Ramos (cell line): ENCODE results near the gene ZFHX3.

Source experiments
- in situ Hi-C: fragments of 300-500 bp; cut with MboI; formaldehyde crosslinking; loops from one replicate; pipeline ENCODE4 v1.14.3; 2022; ENCODE audit warnings: low sequenced_read_pairs; ENCODE audit not compliant: unreplicated experiment

Gene ZFHX3

DNA sequence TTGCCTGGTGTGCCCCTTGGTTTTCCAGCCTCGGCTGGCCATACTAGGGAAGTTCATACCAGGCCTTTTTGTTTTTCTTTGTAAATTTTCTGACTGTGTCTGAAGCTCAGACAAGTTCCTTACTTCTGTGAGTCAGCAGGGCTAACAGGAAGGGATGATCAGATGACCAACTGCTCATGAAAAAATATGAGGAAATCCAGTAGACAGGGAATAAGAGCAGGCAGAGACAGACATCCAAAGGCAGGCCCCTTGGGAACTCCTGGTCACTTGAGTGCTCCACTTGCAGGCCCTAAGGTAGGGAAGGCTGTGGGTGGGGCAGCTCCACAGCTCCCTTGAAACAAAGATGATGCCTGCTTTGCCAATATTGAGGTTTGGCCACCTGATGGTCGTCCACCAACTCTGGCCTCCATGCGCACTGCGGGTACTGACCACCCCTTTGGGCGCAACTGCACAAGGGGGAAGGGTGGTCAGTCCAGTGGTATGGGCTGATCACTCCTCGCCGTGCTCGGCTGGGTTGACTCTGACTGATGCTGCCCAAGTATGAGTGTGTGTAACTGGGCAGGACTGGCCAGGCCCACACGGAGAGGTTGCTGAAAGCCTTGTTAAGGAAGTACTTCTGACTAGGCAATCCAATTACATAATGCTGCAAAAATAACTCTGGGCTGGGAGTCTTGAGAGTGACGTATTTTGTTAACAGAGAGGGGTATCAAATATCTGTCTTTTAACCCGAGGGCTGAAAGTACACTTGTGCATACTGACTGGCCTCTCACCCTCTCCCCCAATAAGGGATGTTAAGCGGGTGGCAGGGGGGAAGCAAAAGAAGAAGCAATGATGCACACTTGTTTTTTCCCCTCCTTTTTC is 20.8 kb upstream of the ZFHX3 start:
- in situ Hi-C loops = no loop called here

DNA sequence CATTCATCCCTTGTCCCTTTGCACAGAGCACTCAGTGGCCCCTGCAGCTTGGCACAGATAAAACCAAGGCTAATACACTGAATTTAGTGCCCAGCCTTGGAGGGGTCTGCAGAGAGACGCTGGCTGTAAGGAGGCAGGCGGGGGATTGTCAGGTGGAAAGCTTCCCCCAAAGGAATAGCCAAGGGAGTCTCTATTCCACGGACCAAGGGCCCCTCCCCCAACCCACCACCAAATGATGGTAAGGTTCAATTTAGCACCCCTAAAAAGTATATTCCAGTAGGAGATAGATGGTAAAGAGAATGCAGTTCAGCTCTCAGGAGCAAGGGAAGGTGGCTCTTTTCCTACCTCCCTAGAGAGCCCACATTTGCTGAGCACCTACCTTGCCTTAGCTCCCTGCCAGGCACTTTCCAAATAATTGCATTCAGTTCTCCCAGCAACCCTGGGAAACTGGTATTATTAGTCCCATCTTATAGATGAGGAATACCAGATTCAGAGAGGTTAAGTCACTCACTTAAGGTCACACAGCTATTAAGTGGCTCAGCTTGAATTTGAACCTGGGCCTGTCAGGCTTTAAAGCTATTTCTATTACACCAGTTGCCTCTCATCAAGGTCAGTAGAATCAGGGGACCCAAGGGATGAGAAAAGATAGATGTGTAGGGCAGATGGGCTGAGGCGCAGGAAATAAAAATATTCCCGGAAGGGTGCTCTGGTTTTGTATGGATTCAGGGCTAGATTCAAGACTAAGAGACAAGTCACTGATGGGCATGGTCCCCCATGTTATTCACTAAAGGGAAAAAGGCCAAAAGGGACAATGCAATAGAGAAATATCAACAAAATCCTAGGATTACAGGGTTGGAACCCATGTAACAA is 20.0 kb upstream of the ZFHX3 start:
- in situ Hi-C loops = no loop called here

DNA sequence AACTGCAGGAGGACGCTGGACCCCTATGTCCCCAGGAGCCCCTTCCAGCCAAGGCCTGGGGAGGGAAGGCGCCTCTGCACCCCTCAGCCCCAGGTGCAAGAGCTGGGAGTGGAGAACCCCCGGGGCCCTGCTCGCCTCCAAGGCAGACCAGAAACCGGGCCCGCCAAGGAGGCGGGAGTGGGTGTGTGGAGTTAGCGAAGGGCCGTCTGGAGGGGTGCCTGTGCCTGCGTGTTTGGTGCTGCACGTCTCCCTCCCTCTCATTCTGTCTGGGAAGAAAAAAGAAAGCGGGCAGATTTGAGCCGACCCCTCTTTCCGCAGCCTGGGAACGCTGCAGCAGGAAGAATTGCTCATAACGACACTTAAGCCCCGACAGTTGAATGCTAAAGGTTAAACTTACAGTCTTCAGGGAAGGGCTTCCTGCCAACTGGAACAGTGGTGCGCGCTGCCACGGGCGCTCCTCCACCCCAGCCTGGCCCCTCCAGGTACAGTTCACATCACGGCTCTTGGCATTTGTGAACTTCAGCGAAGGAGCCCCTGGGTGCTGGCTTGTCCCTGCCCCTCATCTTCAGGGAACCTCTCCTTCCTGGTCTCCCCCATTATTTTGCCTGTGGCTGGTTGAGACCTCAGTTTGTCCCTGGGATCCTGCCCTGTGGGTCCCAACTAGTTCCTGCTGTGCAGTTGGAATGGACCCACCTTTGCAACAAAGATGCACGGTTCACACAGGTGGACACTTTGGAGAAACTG is 19.2 kb upstream of the ZFHX3 start:
- in situ Hi-C loops = no loop called here

DNA sequence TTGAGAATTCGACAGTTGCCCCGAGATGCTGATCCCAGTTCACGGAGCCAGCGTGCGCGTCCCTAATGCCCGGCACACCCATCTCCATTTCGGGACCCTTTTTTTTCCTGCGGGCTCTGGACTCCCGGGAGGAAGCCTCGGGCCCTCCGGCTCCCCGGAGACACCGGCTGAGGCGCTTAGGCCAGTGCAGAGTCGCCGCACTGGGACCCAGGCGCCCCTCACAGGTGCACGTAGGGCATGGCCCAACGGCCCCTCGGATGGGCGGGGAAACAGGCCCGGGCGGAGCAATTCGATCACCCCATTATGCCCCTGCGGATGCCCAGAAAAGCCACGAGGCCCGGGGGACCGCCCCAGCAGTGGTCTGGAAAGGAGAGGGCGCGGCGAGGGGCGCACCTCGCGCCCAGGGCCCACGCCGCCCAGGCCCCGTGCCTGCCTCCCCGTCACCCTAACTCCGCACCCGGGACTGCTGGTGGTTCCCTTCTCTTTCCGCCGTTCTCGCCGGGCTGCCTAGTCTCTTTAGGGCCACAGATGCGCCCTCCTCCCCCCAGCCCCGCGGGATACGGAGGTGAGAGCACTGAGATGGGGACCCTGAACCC is 18.5 kb upstream of the ZFHX3 start:
- in situ Hi-C loops = no loop called here

DNA sequence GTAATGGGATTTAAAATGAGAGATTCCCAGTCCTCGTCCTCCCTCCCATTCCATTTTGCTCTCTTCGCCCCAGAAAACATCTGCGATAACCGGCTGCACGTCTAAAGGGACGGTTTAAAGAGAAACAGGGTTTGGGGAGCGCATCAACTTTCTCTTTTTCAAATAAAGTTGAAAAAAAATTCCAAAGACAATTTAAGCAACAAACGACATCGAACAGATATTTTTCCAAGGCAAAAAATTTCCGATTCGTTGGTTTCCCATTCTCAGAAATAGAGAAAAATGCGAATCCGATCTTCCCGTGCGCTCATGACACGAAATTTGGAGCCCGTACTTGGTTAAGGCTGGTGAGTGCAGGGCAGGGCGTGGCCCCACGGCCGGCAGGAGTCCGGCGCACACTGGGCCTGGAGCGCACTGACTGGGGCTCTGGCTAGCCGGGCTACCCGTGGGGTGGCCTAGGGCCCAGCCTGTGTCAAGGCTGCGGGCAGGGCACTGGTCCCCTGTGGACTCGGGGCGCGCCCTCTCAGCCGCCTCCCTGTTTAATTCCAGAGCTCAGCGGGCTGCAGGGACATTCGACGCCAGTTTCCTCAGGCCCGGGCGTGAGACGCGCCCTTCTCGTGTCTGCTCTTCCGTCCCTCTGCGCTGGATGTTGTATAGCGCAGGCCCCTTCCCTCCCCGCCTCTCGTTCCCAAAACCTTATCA is 17.9 kb upstream of the ZFHX3 start:
- in situ Hi-C loops = no loop called here

DNA sequence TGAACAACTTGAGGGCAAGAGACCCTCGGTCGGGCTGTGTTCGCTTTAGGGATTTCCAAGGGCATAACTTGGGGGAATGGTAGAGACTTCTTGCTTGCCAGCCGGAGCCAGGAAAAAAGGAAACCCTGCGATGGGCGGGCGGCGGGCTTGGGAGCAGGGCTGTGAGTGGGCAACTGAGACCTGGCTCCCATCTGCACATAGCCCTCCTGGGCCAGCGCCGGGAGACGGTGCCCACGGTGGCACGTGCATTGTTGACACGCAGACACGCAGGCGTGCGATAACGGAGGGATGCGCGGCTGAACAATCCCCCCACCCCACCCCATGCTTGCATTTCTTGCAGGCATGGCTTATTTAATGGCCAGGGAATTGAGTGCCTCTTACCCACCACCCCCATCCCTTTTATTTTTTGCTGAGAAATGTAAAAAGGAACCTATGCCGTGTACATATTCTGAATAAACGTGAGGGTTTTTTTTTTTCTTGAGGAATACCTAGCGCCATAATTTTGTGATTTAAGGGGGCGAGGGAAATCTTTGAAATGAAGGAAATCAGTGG is 17.1 kb upstream of the ZFHX3 start:
- in situ Hi-C loops = no loop called here

DNA sequence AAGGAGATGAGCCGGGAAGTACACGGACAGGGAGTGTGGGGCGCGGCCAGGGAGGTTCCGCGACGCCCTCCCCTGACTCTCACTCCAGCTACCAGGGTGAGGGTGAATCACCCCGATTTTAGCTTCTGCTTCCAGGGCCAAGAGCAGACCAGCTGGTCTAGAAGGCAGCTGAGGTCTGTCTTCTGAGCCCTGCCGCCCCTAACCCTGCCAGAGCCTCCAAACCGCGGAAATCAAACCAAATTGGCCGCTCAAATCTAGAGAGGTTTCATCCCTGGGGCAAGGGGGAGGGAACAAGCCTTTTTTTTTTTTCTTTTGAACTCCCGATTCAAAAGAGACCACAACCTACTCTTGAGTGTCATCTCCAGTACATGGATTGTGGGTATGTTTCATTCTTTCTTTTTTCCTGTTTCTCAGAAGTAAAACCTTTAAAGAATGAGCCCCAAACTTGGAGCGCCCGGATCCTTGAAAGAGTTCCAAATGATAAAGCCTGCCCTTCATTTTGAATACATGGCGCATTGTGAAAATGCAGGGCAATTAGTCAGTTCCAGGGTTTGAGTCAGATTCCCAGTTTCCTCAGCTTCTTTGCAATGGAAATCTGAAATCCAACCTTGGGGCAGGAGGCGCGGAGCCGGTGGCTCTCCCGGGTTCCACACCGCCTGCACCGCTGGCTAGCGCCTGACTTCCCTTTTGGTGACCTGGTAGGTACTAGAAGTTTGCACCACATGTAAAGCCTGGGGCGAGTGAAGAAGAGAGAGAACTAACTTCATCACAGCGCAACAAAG is 16.5 kb upstream of the ZFHX3 start:
- in situ Hi-C loops = no loop called here

DNA sequence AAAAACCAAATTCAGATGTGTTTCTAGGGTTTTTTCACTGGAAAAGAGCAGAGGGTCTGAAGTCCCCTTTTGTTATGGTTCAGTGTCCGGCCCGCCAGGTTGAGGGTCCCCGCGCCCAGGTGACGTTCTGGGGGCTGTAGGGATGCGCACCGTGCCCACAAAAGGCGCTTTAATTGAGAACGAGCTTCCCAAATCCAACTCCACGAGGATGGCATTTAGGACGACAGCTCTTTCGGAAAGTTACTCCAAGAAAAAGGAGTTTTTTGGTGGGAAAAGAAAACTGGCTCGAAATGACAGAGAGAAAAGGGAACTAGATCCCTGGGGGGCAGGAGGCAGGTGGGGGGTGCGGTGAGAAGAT is 15.9 kb upstream of the ZFHX3 start:
- in situ Hi-C loops = no loop called here

DNA sequence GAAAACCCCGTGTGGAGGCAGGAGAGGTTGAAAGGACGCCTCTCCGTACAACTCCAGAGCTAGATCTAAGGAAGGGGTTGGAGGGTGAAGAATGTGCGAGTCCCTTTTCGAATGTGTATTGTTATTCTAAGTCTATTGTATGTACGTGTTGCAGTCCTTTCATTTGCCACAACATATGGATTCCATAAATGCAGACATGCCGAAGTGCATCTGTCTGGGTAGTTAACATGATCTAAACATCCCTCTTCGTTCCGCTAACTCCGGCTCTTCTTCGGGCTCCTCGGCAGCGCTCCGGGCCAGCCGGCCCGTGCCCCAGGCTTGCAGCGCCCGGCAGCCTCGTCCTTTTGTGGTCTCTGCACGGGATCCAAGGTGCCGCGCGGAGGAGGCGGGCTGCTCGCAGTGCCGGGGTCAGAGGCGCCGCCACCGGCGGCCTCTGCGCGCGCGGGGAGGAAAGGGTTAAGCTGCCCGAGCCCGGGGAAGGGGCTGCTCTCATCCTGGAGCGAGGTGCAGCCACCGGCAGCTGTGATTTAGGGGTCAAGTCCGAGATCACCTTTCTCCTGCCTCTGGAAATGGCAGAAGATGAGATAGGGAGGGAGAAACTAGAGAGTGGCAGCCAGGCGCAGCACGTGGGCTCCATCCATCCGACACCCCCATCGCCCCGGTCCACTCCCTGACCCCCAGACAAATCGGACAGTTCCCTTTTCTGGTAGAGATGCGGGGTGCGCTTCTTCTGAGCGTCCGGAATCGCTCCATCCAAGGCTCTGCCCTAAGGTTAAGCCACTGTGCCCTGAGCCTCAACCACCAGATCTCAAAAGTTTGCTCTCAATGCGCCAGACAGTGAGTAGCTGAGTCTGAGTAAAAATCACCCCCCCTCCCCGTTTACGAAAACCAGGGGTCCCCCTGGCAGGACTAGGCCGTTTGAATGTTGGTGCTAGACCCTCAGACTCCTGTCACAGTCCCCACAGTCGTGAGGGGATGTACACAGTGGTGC is 15.1 kb upstream of the ZFHX3 start:
- in situ Hi-C loops = no loop called here

DNA sequence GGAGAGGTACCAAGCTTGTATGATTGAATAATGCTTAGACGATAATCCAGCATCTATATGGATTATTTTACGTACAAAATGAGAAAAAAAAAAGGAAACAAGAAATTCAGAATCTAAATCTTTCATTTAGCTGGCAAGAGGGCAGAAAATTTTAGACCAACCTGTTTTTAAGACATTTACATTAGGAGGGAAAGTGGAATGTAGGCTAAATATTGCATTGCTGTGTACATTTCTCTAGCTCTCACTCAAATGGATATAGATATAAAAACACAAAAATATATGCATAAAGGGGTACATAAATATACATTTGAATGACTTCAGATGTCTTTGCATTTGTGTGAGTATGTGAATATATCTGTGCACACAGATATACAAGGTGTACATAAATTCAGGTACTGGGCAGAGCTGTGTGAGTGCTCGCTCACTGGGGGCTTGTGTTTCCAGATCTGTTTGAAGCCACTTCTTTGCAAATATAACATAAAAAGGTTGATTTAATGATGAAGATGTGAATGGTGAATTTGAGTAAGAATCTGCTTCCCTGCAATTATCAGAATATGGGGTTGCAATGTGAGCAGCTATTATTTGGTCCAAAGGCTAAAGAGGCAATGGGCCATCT is 14.2 kb upstream of the ZFHX3 start:
- in situ Hi-C loops = no loop called here

DNA sequence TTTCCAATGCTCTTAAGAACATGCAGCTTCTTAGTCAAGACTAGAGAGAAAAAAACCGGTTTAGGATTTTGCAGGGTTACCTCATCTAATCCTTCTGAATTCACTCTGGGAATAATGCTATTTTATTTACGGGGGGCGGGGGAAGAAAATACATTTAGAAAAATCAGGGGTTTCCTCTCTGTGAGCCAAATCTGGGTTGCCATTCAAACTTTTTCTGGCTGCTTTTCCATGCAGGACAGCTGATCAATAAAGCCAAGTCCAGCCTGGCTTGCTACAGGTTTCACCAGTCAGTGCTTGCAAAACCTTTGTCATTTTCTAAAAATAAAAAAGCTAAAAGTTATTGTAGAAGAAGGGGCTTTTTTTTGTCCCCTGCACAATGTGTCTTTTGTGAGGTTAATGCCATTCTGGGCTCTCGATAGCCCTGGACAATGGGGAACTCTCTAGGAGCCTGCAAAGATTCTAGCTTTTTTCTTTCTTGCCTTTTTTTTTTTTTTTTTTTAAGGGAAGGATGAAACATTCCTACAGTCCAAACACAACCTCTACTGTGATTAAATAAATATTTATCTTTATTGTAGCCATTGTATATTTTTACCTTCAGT is 13.1 kb upstream of the ZFHX3 start:
- in situ Hi-C loops = no loop called here

DNA sequence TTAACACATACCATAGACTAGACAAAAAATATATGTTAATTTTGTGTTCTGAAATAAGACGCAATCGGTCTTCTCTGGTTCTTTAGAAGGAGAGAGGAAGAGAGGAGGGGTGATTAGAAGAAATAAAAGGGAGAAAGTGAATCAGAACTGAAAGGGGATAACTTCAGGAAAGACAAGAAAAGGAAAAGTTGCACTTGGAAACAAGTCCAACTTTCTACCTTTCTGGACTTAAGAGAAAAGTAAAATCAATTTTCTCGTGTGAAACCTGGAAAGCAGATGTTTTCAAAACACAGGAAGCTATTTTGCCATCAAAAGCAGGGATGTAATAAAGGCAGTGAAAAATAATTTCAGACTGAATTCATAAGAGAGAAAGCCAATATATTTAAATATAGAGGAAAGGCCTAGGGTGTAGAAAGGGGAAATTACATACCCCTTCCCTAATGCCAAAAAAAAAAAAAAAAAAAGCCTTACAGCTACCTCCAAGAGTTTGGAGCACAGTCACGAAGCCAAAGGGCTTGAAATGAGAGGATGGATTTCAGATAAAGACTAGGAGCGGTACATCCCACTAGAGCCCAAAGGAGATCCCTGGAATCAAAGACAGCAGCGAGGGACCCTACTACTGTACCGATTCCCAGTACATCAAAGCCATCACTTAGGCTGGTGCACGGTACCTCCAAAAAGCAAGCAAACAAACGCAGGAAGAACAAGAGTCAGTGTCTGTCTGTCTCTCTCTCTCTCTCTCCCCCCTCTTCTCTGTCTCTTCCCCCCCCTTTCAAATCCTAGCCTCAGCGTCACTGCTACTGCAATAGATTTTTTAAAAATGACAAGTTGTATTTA is 12.1 kb upstream of the ZFHX3 start:
- in situ Hi-C loops = no loop called here

DNA sequence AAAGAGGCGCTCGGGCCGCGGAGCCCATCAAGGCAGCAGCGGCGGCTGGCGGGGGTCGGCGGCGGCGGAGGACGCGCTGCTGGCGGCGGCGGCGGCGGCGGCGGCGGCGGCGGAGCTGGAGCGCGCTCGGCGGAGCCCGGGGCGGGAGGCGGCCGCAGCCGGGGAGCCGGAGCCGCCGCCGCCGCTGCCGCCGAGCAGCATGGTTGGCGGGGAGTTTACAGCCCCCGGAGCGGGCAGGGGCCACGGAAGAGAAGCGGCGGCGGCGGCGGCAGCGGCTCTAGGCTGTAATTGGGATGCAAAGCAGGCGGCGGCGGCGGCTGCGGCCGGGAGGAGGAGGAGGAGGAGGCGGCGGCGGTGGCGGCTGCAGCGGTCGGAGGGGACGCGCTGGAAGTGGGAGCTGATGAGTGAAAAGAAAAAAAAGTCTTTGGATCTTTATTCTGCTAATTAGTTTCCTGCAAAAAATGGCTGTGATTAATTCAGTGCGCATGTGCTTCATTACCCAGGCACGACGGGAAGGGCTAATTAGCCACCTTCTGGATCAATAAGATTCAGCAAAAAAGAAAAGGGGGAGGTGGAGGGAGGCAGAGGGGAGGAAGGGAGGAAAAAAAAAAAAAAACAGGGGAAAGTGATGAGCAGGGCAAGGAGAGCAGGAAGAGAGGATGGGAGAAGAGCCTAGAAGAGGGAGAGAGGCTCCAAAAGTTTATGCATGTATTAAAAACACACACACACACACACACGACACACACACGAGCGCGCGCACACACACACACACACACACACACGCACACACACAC is 10.9 kb upstream of the ZFHX3 start:
- in situ Hi-C loops = no loop called here

DNA sequence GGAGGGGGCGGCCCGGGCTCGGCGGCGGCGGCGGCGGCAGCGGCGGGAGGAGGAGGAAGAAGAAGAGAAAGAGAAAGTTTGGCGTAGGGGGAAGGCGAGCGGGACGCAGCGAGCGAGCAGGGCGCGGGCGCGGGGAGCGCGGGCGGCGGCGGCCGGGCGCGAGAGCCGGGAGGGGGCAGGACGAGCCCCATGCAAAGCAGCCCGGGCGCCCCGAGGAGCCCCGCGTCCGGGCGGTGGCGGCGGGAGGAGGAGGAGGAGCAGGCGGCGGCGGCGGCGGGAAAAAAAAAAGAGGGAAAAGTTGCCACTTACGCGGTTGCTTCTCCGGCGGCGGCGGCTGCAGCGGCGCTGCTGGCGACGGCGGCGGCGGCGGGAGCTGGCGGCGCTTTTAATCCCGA is 10.3 kb upstream of the ZFHX3 start:
- in situ Hi-C loops = no loop called here
